ENCODE measurements around the gene AJM1.

DNA sequence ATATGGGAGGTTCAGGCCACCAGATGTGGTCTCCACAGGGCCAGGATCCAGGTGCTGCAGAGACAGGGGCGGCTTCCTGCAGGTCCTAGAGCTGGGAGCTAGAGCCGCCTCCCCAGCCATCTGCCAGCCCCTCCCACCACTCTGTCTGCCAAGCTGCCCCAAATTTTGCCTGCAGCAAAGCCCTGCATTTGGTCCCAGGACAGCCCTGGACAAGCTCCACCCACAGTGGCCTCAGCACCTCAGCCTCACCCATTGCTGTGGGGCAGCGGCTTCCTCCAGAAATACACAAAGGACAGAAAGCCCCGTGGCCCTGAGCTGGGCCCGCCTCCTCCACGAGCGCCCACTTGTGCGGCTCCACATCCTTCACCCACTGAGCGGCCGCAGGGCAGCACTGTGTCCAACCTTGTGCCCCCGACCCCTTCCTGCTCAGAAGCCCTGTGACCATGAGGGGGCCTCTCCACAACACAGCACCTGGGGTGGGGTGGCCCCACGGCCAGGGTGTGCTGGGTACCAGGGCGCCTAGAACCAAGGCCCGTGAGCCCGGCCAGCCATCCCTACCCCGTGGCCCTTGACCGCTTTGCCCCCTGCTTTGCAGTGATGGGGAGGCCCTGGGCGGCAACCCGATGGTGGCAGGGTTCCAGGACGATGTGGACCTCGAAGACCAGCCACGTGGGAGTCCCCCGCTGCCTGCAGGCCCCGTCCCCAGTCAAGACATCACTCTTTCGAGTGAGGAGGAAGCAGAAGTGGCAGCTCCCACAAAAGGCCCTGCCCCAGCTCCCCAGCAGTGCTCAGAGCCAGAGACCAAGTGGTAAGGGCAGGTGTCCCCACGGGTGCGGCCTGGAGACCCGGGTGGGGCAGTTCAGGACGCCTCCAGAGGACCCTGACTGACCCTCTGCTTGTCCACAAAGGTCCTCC lies 3.7 kb upstream of the AJM1 start:
- TF ChIP-seq, protein P1, sequence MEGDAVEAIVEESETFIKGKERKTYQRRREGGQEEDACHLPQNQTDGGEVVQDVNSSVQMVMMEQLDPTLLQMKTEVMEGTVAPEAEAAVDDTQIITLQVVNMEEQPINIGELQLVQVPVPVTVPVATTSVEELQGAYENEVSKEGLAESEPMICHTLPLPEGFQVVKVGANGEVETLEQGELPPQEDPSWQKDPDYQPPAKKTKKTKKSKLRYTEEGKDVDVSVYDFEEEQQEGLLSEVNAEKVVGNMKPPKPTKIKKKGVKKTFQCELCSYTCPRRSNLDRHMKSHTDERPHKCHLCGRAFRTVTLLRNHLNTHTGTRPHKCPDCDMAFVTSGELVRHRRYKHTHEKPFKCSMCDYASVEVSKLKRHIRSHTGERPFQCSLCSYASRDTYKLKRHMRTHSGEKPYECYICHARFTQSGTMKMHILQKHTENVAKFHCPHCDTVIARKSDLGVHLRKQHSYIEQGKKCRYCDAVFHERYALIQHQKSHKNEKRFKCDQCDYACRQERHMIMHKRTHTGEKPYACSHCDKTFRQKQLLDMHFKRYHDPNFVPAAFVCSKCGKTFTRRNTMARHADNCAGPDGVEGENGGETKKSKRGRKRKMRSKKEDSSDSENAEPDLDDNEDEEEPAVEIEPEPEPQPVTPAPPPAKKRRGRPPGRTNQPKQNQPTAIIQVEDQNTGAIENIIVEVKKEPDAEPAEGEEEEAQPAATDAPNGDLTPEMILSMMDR (IDR thresholded peaks at IDR 0.05), result no peak
- TF ChIP-seq POLR2AphosphoS5 (IDR thresholded peaks at IDR 0.05), result no peak

All from upper lobe of left lung (tissue), 4 donors.